GM19463 (cell line): ENCODE data around the gene KIAA0513.
A peak's percentile ranks its signal among the peaks of the same experiment; 100 is the strongest.

Source experiments
- ATAC-seq: cut with Tn5 transposase; IDR thresholded peaks from one replicate; pipeline ENCODE4 v1.9.1; 2021; ENCODE audit warnings: mild to moderate bottlenecking, moderate library complexity; ENCODE audit not compliant: unreplicated experiment

The KIAA0513 gene

GRCh38 chr16:85085721-85086120 lies 58.1 kb downstream of the KIAA0513 start:
- ATAC-seq = no peak

DNA sequence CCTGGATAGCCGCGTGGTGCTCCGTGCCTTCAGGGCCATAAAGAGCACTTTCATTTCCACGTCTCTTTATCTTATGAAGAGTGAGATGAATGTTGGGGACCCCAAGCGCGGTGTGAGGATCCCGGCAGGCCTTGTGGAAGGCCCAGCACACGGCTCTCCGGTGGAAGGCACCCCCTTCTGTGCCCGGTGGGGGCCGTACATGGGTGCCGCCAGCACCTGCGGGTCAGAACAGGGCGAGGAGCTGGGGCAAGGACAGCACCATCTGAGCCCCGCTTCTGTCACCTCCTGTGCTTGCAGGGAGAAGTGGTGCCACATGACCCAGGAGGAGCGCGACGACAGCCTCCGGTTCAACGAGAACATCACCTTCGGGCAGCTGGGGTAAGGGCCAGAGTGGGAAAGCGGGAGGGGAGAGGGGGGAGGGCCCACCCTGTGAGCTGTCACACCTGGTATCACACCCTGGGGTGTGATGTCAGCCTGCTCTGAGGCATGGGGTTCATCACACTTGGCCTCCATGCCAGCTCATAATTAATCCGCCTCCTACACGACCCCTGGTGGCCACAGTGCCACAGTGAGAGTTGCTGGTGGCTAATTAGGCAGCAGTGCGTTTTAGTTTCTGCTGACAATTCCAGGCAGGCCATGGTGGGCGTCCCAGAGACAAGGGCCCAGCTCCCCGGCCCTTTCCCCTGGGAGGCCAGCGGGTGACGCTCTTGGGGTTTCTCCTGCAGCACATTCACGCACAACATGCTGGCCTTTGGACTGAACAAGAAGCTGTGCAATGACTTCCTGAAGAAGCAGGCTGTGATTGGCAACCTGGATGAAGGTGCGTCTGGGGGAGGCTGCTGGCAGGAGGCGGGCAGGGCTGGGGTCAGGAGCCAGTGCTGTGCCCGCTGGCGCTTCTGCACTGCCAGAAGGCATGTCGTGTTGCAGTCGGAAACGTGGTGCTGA lies 59.0 kb downstream of the KIAA0513 start:
- peak; percentile 39 for ATAC-seq

DNA sequence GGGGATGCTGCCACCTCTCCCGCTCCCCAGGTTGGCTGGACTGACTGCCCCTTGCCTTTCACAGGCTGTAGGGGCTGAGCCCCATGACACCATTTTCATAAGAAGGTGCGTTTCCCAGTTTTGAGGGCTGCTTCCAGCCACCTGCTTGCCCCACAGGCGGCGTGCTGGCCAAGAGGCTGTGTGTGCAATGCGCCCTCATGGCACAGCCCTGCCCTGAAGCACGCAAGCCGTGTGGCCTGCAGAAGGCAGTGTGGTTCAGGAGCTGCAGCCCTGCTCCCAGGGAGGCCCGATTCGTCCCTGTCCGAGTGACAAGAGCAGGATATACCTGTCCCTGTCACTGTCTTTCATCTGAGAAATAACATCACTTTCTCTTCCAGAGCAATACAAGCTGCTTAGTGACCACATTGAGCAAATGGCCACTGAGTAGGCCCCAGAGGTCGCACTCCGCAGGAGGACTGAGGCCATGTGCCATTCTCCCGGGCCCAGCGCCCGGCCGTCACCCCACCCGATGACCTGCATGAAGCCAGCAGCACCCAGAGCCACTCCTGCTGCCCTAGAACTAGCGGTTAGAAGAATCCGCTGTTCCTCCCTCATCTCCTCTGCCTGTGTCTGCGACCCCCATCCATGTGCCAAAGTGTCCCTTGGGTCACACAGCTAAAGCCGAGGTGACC lies 60.4 kb downstream of the KIAA0513 start:
- ATAC-seq = no peak

GRCh38 chr16:85088570-85089199 lies 61.1 kb downstream of the KIAA0513 start:
- ATAC-seq = no peak

DNA sequence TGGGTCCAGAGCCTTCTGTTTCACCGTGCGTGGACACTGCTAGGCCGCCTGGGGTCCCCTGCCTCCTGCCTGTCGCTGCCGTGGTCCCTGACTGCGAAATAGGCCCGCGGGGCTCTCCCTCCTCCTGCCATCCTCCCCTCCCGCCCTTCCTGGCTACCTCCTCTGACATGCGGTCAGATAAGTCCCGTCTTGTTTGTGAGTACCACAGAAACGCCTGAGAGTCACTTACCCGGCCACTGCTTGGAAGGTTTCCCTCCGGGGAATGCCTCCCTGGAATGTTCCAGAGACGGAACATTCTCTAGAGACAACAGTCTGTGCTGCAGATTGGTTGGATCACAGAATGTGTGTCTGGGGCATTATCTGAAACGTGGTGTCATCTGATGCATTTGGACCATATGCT lies 61.9 kb downstream of the KIAA0513 start:
- no peak for ATAC-seq

- ATAC-seq = no peak
Observed at GRCh38 chr16:85090181-85090580, 62.6 kb downstream of the KIAA0513 start.

- ATAC-seq = no peak
Observed at GRCh38 chr16:85090873-85091521, 63.4 kb downstream of the KIAA0513 start.

GRCh38 chr16:85091522-85091910 lies 63.9 kb downstream of the KIAA0513 start:
- no peak for ATAC-seq

- ATAC-seq = no peak
Observed at GRCh38 chr16:85092309-85092708, 64.7 kb downstream of the KIAA0513 start.

DNA sequence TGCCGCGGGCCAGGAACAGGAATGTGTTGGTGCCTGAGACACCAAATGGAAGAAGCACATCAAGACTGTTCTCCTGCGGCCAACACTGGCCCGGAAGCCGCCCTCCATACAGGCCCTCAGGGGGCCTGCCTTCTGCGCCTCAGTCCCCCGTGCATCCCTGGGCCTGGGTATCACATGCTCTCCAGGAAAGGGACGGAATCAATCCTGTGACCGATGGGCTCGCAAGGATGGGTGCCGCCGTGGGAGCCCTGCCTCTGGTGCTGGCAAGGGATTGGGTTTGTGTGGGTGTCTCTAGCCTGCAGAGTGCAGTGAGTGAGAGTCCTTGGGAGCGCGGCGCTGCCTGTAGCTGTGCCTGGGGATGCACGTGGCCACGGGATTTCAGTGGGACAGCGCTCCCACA lies 65.3 kb downstream of the KIAA0513 start:
- ATAC-seq = no peak

- no peak for ATAC-seq
Observed at GRCh38 chr16:85093705-85094104, 66.1 kb downstream of the KIAA0513 start.

DNA sequence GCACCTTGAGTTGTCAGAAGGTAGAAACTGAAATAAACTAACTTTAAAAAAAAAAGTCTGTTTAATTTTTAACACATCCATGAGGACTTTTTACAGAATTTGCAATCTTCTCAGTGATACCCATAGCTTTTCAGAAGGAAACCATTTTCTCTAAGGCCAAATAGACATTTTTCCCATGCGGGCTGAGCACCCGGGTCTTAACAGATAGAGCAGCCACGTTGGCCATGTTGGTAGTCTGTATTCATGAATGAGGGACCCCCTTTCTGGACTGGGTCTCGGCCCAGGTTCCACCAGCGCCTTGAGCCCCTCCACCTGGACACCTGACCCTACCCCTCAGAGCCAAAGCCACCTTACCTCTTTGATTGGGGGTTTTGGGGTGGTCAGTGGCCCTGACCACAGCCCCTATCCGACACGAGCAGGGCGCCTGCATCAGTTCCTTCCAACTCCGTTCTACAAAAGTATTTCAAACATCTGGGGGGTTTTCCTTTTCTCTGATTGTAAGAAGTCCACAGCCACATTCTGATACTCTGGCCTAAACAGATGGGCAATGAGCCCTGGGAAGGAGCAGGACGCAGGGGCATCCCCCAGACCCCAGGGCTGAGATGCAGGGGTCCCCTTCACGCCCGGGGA lies 66.7 kb downstream of the KIAA0513 start:
- ATAC-seq = no peak

DNA sequence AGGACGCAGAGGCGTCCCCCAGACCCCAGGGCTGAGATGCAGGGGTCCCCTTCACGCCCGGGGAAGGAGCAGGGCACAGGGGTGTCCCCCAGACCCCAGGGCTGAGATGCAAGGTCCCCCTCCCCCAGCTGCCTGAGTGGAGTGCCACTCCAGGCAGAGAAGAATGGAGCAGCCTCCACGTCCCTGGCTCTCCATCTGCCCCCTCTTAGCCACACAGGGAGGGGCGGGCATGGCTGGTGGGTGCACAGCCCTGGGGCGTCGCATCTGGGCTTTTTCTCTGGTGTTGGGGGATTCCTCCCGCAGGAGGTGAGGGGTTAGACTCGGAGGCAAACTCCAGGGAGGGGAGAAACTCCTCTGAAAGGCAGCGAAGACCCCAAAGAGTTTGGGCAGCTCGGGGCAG lies 67.2 kb downstream of the KIAA0513 start:
- ATAC-seq = no peak

DNA sequence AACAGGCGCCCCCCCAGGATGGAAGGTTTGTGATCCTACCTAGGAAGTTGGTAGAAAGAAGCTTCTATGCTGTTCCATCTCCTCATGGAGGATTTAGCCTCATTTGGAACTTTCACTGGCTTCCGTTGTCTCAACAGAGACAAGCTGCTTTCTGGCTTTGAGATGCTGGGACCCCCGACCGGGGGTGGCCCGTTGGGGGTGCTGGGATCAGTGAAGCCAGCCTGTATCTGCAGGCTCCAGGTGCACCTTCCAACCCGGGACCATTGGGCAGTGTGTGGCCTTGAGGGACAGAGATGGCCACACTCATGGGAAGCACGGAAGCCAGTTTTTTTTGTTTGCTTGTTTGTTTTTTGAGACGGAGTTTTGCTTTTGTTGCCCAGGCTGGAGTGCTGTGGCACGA lies 69.3 kb downstream of the KIAA0513 start:
- no peak for ATAC-seq

DNA sequence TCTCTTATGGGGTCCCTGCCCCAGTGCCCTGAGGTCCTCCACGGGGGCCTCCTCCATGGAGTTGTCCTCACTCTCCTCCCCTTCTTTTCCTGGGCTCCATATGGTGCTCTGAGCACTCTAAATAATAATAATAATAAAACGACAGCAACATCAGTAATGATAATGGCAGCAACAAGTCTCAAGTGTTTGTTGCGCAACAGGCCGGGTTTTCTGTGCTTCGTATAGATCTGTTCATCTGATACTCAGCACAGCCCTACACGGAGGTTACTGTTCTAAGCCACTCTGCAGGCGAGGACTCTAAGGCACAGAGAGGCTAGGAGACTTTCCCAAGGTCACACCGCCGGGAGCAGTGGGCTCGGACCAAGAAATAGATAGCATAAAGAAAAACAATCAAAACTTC lies 71.0 kb downstream of the KIAA0513 start:
- ATAC-seq = no peak

DNA sequence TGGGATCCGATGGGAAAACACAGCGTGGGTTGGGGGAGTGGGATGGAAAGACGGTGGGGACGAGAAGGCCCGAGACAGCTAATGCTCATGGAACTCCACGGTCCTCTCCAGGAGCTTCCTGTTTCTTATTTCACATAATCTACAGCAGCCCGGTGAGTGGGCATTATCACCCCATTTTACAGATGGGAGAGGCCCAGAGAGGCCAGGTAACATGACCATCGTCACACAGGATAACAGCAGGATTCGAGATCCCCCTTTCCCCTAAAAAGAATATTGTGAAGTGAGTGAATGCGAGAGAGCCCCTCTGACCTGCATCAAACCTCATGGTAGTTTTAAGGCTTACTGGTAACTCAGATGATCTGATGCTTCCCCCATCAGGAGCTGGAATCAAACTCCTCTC lies 72.7 kb downstream of the KIAA0513 start:
- no peak for ATAC-seq

- ATAC-seq = no peak
Observed at GRCh38 chr16:85101956-85102630, 74.5 kb downstream of the KIAA0513 start.

DNA sequence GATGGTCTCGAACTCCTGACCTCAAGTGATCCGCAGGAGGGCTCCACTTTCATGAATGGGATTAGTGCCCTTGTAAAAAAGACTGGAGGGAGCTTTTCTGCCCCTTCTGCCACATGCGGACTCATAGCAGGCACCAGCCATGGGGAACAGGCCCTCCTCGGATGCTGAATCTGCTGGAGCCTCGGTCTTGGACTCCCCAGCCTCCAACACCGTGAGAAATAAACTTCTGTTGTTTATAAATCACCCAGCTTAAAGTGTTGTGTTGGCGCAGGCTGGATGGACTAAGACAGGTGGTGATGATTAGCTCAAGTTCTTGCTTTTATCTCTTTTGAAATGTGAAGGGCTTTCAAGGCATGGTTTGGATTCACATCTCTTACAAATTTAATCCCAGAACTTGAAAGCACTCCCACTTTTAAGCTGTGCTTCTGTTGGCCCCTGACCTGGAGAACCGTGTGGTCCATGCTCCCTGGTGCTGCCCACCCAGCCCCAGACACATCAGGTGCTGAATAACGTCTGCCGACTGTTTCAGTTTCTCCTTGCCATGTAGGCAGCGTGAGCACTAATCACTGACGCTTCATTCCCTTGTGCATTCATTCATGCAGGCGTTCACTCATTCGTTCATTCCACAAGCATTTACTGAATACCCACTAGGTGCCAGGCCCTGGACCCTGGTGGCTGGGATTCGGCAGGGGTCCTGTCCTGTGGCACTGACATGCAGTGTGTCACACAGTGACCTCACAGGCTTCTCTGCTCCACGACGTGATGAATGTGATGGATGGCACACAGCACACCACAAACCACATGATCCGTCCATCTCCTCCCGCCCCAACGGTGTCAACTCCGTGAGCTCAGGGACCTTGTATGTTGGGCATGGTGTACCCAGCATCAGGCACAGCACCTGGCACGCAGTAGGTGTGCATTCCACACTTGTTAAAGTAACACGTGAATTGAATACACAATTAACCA lies 75.8 kb downstream of the KIAA0513 start:
- no peak for ATAC-seq

GRCh38 chr16:85104147-85104546 lies 76.6 kb downstream of the KIAA0513 start:
- no peak for ATAC-seq
